ENCODE results near the gene PPIG. TPM values are rescaled to one million over a fixed set of nuclear protein-coding genes. Genes with fewer than 3 reads are reported as not detected.

PPIG gene
- total and polyA plus RNA-seq, 2 experiments from 2014 or later = 40.7 to 157 TPM

GRCh38 chr2:169571571-169571970 lies 12.6 kb upstream of the PPIG start:
- Histone ChIP-seq H3K4me3 (no peak overlapping the region), H3F3A (replicated peaks; ENCODE audit: low read depth) (0 out of 2 replicates have a peak, but pooled peaks cover 4% of the 10 kb centered on the region), H3K36me3 (ENCODE audit: insufficient read depth) (no peaks in the 10 kb centered on the region; the same call in 1 of the 2 replicates), H3K79me2 (replicated peaks; ENCODE audit: insufficient read depth) (peaks cover 57% of the 10 kb centered on the region), H4K20me1 (replicated peaks; ENCODE audit: insufficient read depth) (peaks cover 11% of the 10 kb centered on the region; the same call in 1 of the 2 replicates), H3K4me1 (ENCODE audit: insufficient read depth) (no peaks in the 10 kb centered on the region), H3K4me2 (0 out of 2 replicates have a peak overlapping the region, but pooled peaks have one; percentile 84), H2AFZ (no peak overlapping the region), H3K27me3 (ENCODE audit: insufficient read depth) (no peaks in the 10 kb centered on the region), H3K27ac (ENCODE audit: low read depth) (no peak overlapping the region), H3K9me2 (ENCODE audit: insufficient read depth) (no peaks in the 10 kb centered on the region)
- Mint-ChIP-seq H3K9me3 (peaks cover 14% of the 10 kb centered on the region), H3K4me3 (no peak overlapping the region; the same call in 2 of the 3 replicates), H3K4me1 (peaks cover 5% of the 10 kb centered on the region; the same call in 2 of the 3 replicates), H3K27ac (no peak overlapping the region), H3K36me3 (ENCODE audit: low read depth) (peaks cover 10% of the 10 kb centered on the region; the same call in 1 of the 3 replicates), H3K27me3 (ENCODE audit: insufficient read depth, low read depth, poor library complexity) (peaks cover 5% of the 10 kb centered on the region)
- TF ChIP-seq ETS1 (IDR thresholded peaks at IDR 0.05) = no peak
- no peak for TF ChIP-seq EZH2phosphoT487 (IDR thresholded peaks at IDR 0.05; ENCODE audit: unreplicated experiment)
- no peak for TF ChIP-seq CREB1 (CRISPR knock-in tag; IDR thresholded peaks at IDR 0.05; ENCODE audit: low read depth)
- no peak for TF ChIP-seq ZNF114 (CRISPR knock-in tag; IDR thresholded peaks at IDR 0.05)
- DNase-seq (ENCODE audit: low spot score) = no peak
- ATAC-seq = no peak

GRCh38 chr2:169572189-169572588 lies 12.0 kb upstream of the PPIG start:
- H3K4me1 ChIP-seq (ENCODE audit: insufficient read depth) = no peaks in the 10 kb centered on the region
- no peaks in the 10 kb centered on the region for H3K36me3 ChIP-seq (ENCODE audit: insufficient read depth)
- H3K4me3 ChIP-seq = peak overlapping the region; percentile 3; the same call in 1 of the 2 replicates
- H2AFZ ChIP-seq = no peak overlapping the region
- peak overlapping the region; percentile 84 for H3K4me2 ChIP-seq
- ATAC-seq (no peak), DNase-seq (ENCODE audit: low spot score) (no peak)
- 0 out of 2 replicates have a peak, but pooled peaks cover 4% of the 10 kb centered on the region for H3F3A ChIP-seq (replicated peaks; ENCODE audit: low read depth)
- H3K9me3 Mint-ChIP-seq = peaks cover 15% of the 10 kb centered on the region
- H3K9me2 ChIP-seq (ENCODE audit: insufficient read depth) = no peaks in the 10 kb centered on the region
- peaks cover 56% of the 10 kb centered on the region for H3K79me2 ChIP-seq (replicated peaks; ENCODE audit: insufficient read depth)
- H3K4me1 Mint-ChIP-seq = peaks cover 5% of the 10 kb centered on the region; the same call in 2 of the 3 replicates
- peaks cover 11% of the 10 kb centered on the region; the same call in 1 of the 2 replicates for H4K20me1 ChIP-seq (replicated peaks; ENCODE audit: insufficient read depth)
- H3K27me3 ChIP-seq (ENCODE audit: insufficient read depth) = no peaks in the 10 kb centered on the region
- H3K27ac Mint-ChIP-seq = no peak overlapping the region
- peaks cover 10% of the 10 kb centered on the region; the same call in 1 of the 3 replicates for H3K36me3 Mint-ChIP-seq (ENCODE audit: low read depth)
- H3K27ac ChIP-seq (ENCODE audit: low read depth) = no peak overlapping the region
- H3K27me3 Mint-ChIP-seq (ENCODE audit: insufficient read depth, low read depth, poor library complexity) = peaks cover 5% of the 10 kb centered on the region
- H3K4me3 Mint-ChIP-seq = no peak overlapping the region; the same call in 2 of the 3 replicates
- TF ChIP-seq, protein P1, sequence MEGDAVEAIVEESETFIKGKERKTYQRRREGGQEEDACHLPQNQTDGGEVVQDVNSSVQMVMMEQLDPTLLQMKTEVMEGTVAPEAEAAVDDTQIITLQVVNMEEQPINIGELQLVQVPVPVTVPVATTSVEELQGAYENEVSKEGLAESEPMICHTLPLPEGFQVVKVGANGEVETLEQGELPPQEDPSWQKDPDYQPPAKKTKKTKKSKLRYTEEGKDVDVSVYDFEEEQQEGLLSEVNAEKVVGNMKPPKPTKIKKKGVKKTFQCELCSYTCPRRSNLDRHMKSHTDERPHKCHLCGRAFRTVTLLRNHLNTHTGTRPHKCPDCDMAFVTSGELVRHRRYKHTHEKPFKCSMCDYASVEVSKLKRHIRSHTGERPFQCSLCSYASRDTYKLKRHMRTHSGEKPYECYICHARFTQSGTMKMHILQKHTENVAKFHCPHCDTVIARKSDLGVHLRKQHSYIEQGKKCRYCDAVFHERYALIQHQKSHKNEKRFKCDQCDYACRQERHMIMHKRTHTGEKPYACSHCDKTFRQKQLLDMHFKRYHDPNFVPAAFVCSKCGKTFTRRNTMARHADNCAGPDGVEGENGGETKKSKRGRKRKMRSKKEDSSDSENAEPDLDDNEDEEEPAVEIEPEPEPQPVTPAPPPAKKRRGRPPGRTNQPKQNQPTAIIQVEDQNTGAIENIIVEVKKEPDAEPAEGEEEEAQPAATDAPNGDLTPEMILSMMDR (conservative IDR thresholded peaks at IDR 0.05; ENCODE audit: low read depth in 2 of 2) = no peak
- TF ChIP-seq REST (IDR thresholded peaks at IDR 0.05; ENCODE audit: unreplicated experiment) (no peak), JUNB (IDR thresholded peaks at IDR 0.05; ENCODE audit: unreplicated experiment) (no peak), NANOG (IDR thresholded peaks at IDR 0.05; ENCODE audit: borderline replicate concordance) (no peak)
- TF ChIP-seq, protein P2, sequence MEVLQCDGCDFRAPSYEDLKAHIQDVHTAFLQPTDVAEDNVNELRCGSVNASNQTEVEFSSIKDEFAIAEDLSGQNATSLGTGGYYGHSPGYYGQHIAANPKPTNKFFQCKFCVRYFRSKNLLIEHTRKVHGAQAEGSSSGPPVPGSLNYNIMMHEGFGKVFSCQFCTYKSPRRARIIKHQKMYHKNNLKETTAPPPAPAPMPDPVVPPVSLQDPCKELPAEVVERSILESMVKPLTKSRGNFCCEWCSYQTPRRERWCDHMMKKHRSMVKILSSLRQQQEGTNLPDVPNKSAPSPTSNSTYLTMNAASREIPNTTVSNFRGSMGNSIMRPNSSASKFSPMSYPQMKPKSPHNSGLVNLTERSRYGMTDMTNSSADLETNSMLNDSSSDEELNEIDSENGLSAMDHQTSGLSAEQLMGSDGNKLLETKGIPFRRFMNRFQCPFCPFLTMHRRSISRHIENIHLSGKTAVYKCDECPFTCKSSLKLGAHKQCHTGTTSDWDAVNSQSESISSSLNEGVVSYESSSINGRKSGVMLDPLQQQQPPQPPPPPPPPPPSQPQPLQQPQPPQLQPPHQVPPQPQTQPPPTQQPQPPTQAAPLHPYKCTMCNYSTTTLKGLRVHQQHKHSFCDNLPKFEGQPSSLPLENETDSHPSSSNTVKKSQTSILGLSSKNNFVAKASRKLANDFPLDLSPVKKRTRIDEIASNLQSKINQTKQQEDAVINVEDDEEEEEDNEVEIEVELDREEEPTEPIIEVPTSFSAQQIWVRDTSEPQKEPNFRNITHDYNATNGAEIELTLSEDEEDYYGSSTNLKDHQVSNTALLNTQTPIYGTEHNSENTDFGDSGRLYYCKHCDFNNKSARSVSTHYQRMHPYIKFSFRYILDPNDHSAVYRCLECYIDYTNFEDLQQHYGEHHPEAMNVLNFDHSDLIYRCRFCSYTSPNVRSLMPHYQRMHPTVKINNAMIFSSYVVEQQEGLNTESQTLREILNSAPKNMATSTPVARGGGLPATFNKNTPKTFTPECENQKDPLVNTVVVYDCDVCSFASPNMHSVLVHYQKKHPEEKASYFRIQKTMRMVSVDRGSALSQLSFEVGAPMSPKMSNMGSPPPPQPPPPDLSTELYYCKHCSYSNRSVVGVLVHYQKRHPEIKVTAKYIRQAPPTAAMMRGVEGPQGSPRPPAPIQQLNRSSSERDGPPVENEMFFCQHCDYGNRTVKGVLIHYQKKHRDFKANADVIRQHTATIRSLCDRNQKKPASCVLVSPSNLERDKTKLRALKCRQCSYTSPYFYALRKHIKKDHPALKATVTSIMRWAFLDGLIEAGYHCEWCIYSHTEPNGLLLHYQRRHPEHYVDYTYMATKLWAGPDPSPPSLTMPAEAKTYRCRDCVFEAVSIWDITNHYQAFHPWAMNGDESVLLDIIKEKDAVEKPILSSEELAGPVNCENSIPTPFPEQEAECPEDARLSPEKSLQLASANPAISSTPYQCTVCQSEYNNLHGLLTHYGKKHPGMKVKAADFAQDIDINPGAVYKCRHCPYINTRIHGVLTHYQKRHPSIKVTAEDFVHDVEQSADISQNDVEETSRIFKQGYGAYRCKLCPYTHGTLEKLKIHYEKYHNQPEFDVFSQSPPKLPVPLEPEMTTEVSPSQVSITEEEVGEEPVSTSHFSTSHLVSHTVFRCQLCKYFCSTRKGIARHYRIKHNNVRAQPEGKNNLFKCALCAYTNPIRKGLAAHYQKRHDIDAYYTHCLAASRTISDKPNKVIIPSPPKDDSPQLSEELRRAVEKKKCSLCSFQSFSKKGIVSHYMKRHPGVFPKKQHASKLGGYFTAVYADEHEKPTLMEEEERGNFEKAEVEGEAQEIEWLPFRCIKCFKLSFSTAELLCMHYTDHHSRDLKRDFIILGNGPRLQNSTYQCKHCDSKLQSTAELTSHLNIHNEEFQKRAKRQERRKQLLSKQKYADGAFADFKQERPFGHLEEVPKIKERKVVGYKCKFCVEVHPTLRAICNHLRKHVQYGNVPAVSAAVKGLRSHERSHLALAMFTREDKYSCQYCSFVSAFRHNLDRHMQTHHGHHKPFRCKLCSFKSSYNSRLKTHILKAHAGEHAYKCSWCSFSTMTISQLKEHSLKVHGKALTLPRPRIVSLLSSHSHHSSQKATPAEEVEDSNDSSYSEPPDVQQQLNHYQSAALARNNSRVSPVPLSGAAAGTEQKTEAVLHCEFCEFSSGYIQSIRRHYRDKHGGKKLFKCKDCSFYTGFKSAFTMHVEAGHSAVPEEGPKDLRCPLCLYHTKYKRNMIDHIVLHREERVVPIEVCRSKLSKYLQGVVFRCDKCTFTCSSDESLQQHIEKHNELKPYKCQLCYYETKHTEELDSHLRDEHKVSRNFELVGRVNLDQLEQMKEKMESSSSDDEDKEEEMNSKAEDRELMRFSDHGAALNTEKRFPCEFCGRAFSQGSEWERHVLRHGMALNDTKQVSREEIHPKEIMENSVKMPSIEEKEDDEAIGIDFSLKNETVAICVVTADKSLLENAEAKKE (CRISPR knock-in tag; IDR thresholded peaks at IDR 0.05) = no peak

Measured in GM23338 (cell line).